Measurements from ENCODE around the gene SCARB1.
"Not testable (repeated sequence)": the region's sequence is repeated elsewhere in the genome, so short reads cannot be mapped to it uniquely, and the experiment has no call there.

The SCARB1 gene

DNA sequence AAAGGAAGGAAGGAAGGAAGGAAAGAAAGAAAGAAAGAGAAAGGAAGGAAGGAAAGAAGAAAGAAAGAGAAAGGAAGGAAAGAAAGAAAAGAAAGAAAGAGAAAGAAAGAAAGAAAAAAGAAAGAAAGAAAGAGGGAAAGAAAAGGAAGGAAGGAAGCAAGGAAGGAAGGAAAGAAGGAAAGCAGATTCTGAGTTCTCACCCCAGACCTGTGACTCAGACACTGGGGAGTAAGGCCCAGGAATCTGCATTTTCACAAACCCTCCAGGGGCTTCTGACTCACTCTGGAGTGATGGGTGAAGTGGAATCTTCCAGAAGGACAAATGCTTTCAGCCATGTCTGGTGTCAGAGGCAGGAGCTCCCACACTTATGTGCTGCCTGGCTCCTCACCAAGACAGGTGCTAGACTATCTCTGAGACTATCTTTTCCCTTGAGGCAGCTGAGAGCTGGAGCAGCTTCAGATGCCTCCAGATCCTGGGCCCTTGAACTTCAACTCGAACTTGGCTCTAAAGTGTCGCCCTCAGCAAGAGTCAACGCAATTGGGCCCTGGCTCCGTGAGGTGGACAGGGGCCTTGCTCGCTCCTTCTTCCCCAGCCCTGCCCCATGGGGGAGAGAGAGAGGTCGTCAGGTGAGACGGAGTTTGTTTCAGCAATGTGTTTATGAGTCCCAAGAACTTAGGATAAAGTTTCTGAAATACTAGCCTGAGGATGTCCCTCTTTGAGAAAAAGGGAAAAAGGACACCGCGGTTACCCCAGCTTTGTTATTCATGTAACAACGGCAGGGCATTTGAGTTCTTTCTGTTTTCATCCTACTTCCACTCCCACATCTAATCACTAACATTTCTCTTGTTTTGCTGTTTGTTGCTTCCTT is 19.8 kb upstream of the SCARB1 start:
- no peak for DNase-seq (ENCODE audit: low spot score)

DNA sequence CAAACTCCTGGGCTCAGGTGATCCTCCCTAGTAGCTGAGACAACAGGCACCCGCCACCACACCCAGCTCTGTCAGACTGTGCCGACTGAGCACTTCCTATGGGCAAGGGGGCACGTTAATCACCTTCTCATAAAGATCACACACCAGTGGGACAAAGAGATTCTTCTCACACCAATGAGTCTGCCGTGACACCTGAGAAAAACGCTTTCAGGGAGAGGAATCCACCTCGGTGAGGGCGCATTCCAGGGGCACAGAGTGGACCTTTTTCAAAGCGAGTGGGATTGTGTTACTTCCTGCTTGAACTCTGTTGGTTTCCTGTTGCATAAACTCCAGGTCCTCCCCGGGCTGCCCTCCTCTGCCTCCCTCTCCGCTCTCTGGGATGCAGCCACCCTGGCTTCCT is 17.5 kb upstream of the SCARB1 start:
- DNase-seq (ENCODE audit: low spot score): no peak

DNA sequence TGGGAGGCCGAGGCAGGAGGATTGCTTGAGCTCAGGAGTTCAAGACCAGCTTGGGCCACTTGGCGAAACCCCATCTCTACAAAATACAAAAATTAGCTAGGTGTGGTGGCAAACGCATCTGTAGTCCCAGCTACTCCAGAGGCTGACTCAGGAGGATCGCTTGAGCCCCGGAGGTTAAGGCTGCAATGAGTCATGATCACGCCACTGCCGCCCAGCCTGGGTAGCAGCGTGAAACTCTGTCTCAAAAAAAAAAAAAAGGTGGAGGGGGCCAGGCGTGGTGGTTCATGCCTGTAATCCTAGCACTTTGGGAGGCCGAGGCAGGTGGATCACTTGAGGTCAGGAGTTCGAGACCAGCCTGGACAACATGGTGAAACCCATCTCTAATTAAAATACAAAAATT is 16.7 kb upstream of the SCARB1 start:
- DNase-seq (ENCODE audit: low spot score): not testable (repeated sequence)

DNA sequence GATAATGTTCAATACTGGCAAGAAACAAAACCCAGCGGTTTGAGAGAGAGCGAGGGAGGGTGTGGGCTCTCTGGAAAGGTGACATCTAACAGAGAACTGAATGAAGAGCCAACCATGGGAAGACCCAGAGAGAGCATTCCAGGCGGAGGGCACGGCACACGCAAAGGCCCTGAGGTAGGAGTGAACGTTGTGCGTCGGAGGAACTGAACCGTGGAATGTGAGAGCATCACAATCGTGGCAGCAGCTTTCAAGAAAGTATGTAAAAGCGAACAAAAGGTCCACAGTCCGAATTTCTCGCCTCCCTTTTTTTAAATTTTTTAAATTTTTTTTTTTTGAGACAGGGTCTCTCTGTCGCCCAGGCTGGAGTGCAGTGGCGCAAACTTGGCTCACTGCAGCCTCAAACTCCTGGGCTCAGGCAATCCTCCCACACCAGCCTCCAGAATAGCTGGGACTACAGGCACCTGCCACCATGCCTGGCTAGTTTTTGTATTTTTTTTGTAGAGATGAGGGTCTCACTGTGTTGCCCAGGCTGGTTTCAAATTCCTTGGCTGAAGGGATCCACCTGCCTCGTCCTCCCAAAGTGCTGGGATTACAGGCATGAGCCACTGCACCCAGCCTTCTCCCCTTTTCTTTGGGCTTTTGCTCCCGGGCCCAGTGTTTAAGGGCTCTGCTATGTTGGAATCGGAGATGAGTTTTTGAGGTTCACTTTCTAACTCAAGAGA is 15.3 kb upstream of the SCARB1 start:
- no peak for DNase-seq (ENCODE audit: low spot score)

DNA sequence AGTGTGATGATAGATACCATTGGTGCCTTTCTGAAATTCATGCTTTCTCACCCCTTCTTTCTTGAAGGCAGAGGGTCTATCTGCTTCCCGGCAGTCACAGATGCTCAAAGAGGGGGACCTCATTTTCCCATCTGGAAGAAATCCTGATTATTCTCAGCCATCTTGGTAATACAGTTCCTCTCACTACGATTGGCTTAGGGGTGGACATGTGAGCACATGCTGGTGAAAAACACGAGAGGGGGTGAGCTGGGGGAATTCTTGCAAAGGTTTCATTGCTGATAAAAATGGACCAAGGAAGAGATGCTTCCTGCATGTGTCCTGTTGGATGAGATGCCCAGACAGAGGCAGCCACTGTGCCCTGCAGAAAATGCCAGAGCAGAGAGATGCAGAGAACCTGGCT is 13.8 kb upstream of the SCARB1 start:
- no peak for DNase-seq (ENCODE audit: low spot score)

DNA sequence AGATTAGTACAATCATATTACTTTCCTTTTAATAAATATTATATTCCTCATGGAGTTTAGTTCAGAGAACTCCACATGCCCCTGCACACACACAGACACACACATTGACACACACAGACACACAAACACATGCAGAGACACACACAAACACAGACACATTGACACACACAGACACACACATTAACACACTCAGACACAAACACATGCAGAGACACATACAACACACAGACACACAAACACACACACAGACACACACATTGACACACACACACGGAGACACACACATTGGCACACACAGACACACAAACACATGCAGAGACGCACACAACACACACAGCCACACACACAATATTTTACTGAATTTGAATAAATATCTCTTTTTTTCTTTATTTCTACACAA is 12.5 kb upstream of the SCARB1 start:
- DNase-seq (ENCODE audit: low spot score): no peak

DNA sequence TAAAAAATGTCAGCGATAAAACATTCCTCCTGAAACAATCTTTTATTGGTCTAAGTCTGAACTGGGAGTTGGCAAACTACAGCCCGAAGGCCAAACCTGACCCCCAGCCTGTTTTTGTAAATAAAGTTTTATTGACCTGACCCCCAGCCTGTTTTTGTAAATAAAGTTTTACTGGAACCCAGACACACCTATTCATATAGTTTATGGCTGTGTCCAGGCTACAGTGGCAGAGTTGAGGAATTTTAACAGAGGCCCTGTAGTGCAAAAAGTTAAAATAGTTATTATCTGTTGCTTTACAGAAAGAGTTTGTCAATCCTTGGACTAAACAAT is 12.1 kb upstream of the SCARB1 start:
- no peak for DNase-seq (ENCODE audit: low spot score)

DNA sequence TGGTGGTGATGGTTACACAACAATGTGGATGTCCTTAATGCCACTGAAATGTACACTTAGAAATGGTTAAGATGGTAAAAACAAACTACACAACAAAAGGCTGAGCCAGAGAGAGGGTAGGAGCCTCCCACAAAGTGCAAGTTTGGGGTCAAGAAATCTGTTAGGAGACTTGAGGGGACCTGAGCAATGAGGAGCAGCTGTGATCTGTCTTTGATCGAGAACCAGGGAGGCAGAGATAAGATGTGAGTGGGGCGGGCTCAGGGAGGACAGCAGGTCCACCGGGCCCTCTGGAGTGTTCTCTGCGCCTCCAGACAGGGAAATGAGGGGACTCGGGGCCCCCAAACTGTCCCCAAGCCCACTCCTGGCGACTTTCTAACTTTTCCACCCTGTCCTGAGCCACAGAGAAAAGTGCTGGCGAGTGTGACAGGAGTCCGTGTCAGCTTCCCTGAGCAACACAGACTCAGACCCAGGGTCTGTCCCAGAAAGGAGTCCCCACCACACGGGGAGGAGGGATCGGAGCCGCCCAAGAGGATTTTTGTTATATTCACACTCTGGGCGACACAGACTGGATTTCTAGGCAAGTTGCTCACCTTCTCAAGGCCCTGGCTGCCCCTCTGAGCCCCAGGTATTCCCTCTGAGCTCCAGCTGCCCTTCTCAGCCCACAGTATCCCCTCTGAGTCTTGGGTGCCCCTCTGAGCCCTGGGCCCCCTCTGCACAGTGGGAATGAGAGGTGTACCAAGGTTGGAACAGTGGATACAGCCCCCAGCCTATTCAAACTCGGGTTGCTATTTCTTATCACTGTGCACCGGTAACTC is 11.5 kb upstream of the SCARB1 start:
- no peak for DNase-seq (ENCODE audit: low spot score)

DNA sequence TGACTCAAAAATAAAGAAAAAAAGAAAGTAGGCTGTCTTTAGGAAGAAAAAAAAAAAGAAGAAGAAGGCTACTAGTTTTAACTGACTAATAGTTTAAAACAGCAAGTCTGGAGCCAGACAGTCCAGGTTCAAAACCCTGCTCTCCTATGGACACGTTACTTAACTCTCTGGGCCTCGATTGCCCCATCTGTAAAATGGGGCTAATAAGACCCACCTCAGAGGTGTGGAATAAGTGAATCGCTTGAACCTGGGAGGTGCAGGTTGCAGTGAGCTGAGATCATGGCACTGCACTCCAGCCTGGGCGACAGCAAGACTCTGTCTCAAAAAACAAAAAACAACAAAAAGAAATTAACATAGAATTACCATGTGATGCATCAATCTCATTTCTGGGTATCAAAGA is 10.5 kb upstream of the SCARB1 start:
- no peak for DNase-seq (ENCODE audit: low spot score)

DNA sequence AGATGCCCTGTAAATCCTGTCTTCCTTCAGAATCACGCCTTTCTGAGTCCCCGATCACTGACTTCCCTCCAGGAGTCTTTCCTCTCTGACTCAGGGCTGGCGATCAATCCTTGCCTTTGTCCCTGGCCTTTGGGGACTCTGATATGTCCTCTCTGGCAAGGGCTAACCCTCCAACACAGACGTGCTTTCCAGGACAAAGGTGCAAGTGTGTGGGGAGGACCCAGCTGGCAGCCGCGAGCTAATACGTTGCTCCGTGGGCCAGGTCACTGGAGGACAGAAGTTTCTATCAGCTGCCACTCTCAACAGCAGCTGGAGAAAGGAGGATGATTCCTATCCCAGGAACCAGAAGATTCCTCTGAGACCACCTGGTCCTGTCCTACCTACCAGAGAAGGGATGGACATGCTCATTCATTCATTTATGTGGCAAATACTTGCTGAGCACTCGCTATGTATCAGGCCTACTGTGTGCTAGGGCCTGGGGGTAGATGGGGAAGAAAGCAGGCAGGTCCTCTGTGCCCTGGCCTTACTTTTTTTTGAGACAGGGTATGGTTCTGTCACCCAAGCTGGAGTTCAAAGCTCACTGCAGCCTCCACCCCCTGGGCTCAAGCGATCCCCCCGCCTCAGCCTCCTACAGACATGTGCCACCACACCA is 8.5 kb upstream of the SCARB1 start:
- DNase-seq (ENCODE audit: low spot score): no peak

DNA sequence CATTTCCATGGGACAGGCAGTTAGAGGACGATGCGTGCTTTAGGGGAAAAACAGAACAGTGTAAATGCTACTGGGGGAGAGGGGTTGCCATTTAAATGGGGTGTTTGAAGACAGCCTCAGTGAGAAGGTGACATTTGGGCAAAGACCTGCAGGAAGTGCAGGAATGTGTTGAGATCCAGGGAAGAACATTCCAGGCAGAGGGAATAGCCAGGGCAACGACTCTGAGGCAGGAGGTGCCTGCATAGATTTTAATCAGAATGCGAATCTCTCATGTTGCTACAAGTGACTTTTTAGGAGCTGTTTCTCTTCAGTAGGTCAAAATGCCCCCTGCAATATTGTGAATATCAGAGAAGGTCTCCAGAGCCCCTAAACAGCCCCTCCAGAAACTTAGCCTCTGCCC is 7.6 kb upstream of the SCARB1 start:
- DNase-seq (ENCODE audit: low spot score): no peak

DNA sequence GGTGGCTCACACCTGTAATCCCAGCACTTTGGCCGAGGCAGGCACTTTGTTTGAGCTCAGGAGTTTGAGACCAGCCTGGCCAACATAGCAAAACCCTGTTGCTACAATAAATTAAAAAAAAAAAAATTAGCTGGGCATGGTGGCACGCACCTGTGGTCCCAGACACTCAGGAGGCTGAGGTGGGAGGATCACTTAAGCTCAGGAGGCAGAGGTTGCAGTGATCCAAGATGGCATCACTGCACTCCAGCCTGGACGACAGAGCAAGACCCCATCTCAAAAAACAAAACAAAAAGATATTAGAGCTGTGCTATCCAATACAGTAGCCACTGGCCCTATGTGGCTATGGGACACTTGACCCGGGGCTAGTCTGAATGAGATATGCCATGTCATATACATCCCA is 6.9 kb upstream of the SCARB1 start:
- DNase-seq (ENCODE audit: low spot score): no peak

DNA sequence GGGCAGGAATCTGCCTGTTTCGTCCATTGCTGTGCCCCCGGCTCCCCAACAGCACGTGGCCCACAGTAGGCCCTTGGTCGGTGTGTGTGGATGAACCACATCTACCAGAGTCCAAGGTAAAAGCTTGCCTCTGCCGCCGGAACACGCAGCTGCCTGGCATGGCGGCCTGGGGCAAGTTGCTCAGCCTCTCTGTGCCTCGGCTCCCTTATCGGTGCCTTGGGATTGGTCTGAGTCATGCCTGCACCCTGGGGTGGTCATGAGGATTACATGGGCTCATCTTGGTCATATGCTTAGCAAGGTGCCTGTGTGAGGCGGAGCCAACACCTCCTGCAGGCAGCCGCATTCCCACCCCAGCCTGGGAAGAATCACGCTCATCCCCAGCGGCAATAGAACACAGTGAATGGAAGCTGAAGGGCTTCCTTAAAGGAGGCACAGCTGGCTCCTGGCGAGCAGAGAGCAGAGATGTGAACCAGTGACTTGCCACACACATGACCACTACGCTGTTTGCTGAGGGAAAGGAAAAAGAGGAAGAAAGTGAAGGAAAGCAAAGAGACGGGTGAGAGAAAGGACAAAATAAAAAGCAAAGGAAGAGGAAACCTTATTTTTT is 5.5 kb upstream of the SCARB1 start:
- no peak for DNase-seq (ENCODE audit: low spot score)

DNA sequence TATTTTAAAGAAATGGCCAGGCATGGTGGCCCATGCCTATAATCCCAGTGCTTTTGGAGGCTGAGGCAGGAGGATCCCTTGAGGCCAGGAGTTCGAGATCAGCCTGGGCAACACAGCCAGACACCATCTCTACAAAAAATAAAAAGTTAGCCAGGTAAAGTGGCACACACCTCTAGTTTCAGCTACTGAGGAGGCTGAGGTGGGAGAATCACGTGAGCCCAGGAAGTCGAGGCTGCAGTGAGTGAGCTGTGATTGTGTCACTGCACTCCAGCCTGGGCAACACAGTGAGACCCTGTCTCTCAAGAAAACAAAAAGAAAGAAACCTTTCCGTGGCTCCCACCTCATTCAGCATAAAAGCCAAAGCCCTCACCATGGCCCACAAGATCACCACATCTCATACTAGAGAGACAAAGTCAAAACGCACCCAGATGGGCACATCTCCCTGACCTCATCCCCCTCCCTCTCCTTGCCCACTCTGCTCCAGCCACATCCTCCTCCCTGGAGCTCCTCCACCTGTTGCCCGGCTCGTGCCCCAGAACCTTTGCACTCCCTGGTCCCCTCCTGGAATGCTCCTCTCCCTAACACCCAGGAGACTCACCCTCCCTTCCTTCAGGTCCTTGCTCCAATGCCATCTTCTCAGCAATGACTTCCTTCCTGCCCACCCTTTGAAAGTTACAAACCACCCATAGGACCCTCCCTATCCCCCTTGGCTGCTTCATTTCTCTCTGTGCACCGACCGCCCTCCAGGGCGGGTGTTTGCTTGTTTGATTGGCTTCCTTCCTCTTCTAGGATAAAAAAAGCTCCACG is 4.8 kb upstream of the SCARB1 start:
- no peak for DNase-seq (ENCODE audit: low spot score)

DNA sequence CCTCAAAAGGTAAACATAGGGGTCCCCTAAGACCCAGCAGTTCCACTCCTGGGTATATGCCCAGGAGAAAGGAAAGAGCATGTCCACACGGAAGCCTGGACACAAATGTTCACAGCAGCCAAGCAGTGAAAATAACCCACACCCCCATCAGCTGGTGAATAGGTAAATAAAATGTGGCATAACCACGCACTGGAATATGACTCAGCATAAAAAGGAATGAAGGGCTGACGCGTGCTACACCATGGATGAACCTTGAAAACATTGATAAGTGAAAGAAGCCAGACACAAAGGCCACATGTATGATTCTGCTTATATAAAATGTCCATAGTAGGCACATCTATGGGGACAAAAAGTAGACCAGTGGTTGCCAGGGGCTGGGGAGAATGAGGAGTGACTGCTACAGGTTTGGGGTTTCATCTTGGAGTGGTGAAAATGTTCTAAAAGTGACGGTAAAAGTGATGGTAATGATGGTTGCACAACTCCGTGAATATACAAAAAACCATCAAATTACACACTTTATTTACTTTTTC is 3.8 kb upstream of the SCARB1 start:
- no peak for DNase-seq (ENCODE audit: low spot score)

DNA sequence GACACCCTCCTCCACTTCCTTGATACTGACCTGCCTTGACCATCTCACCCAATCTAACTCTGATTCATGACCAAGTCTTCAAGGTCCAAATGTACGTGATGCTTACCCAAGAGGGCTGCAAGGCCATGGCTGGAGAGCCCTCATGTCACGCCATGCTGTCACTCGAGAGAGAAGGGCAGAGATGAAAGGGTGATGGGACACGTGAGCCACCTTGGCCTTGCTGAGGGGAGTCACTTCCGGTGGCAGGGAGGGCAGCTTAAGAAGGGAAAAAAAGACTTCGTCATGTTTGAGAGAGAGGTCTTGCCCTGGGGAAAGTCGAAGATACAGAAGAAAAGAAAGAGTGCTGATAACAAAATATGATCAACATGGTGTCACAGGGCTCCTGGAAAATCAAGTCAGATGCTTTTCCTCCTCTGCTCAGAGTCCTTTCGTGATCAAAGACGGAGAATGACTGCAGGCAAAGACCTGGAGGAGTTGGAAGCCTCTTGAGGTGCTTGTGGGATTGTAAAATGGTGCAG is 3.3 kb upstream of the SCARB1 start:
- no peak for DNase-seq (ENCODE audit: low spot score)

DNA sequence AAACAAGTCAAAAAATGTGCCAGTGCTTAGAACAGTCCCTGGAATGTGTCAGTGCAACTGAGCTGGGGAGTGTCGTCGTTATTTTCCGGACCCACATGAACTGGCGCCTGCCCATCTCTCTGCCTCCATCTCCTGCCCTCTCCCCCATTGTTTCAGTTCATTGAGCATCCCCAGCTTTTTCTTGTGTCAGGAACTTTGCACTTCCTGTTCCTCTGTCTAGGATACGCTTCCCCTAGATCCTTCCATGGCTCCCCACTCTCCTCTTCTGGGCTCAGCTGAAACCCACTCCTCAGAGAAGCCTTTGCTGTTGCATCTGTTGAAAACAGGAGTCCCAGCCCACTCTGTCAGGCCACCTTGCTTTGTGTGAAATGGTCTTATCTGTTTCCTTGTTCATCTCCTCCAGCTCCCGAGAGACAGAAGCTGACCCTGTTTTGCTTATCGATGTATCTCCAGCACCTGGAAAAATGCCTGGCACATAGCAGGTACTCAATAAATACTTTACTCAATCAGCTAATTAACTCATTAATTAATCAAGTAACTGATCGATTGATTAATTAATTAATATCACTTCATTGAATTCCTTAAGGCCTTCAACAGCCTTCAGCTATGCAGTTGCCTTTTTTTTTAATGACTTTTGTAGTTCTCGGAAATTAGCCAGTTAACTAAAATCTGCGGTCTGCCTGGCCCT is 2.7 kb upstream of the SCARB1 start:
- no peak for DNase-seq (ENCODE audit: low spot score)

DNA sequence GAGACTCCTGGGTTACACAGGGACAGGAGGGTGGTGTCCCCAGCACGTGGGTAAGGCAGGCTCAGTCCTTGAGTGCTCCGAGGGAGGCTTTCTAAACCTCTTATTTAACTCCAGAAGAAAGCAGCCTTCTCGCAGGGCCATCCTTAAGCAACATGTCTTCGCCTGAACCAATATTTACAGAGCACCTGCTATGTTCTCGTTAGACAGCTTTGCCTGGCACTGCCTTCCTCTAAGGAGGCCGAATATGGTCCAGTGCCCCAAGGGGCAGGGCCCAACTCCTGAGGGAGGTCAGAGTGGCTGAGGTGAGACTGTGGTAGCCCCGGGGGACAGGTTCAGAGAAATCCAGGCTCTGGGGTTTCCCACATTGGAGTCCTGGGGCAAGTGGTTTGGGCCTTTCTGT is 2.1 kb upstream of the SCARB1 start:
- DNase-seq (ENCODE audit: low spot score): no peak

DNA sequence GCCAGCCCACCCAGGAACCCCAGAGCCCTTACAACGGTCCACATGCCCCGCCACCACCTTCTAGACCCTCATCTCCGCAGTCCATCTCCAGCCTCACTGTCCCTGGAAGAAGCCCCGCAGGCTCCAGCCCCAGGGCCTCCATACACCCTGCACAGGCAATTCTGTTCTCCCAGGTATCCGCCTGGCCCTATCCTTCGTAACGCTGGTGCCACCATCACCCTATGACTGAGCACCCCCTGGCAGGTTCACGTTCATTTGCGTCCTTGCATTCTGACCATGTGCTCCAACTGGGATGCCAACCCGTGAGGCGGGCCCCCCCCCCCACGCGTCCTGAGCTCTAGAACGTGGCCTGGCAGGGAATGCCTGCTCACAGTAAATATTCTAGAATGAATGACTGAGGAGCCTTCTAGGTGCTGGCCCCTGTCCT is 675 bp upstream of the SCARB1 start:
- no peak for DNase-seq (ENCODE audit: low spot score)
